ENCODE results near the gene FMO3.

Gene FMO3

GRCh38 chr1:171161431-171161830 is 70.7 kb downstream of the FMO3 start:
- H4K20me1 ChIP-seq (ENCODE audit: insufficient read depth, low read length) = no peaks in the 10 kb centered on the region
- no peak overlapping the region for H3K9ac ChIP-seq (ENCODE audit: low read length)
- H3K27ac ChIP-seq (ENCODE audit: low read length) = no peak overlapping the region
- peaks cover 5% of the 10 kb centered on the region for H3K4me1 ChIP-seq (ENCODE audit: low read length)
- H3K27me3 ChIP-seq (ENCODE audit: low read depth, low read length) = no peaks in the 10 kb centered on the region
- no peaks in the 10 kb centered on the region for H3K9me3 ChIP-seq (ENCODE audit: insufficient read depth, low read length)
- H3K4me2 ChIP-seq (ENCODE audit: low read length) = no peak overlapping the region
- TF ChIP-seq EZH2phosphoT487 (IDR thresholded peaks at IDR 0.05; ENCODE audit: low read depth) (no peak), CTCF (IDR thresholded peaks at IDR 0.05; ENCODE audit: low read depth, low read length) (no peak)
- H3K4me3 ChIP-seq (ENCODE audit: low read length) = no peak overlapping the region
- H3K36me3 ChIP-seq (replicated peaks; ENCODE audit: low read depth, low read length) = peaks cover 6% of the 10 kb centered on the region
- no peaks in the 10 kb centered on the region for H3K79me2 ChIP-seq (ENCODE audit: low read length)
- no peak overlapping the region for H2AFZ ChIP-seq (ENCODE audit: low read depth, low read length)

- Histone ChIP-seq H3K4me2 (ENCODE audit: low read length) (no peak overlapping the region), H3K79me2 (ENCODE audit: low read length) (no peaks in the 10 kb centered on the region), H3K27ac (ENCODE audit: low read length) (no peak overlapping the region), H3K27me3 (ENCODE audit: low read depth, low read length) (no peaks in the 10 kb centered on the region), H3K36me3 (replicated peaks; ENCODE audit: low read depth, low read length) (peaks cover 3% of the 10 kb centered on the region), H2AFZ (ENCODE audit: low read depth, low read length) (no peak overlapping the region), H3K9ac (ENCODE audit: low read length) (no peak overlapping the region), H4K20me1 (ENCODE audit: insufficient read depth, low read length) (no peaks in the 10 kb centered on the region), H3K9me3 (ENCODE audit: insufficient read depth, low read length) (no peaks in the 10 kb centered on the region), H3K4me1 (ENCODE audit: low read length) (no peaks in the 10 kb centered on the region), H3K4me3 (ENCODE audit: low read length) (no peak overlapping the region)
- no peak for TF ChIP-seq CTCF (IDR thresholded peaks at IDR 0.05; ENCODE audit: low read depth, low read length)
- TF ChIP-seq EZH2phosphoT487 (IDR thresholded peaks at IDR 0.05; ENCODE audit: low read depth) = no peak
Measured at GRCh38 chr1:171166361-171166760, 75.7 kb downstream of the FMO3 start.

All from OCI-LY3 (cell line).